ENCODE measurements around the gene BAZ2B.
"Not testable (repeated sequence)": the region's sequence is repeated elsewhere in the genome, so short reads cannot be mapped to it uniquely, and the experiment has no call there.

The BAZ2B gene

DNA sequence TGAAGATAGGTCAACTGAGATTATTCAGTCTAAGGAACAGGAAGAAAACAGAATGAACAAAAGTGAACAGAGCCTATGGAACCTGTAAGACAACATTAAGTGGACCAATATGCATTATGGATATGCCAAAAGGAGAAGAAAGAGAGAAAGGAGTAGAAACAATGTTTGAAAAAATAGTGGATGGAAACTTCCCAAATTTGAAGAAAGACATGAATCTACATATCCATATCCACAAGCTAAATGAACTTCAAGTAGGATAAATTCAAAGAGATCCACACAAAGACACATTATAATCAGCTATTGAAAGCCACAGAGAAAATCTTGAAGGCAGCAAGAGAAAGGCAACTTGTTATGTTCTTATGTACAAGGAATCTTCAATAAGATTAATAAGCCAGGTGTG lies 74.2 kb downstream of the BAZ2B start:
- no peak for DNase-seq (ENCODE audit: extremely low read depth in 1 of 2, low read depth in 1 of 2)

GRCh38 chr2:159539701-159540100 lies 76.6 kb downstream of the BAZ2B start:
- DNase-seq (ENCODE audit: extremely low read depth in 1 of 2, low read depth in 1 of 2): no peak

GRCh38 chr2:159538801-159539200 lies 77.5 kb downstream of the BAZ2B start:
- DNase-seq (ENCODE audit: extremely low read depth in 1 of 2, low read depth in 1 of 2): no peak

DNA sequence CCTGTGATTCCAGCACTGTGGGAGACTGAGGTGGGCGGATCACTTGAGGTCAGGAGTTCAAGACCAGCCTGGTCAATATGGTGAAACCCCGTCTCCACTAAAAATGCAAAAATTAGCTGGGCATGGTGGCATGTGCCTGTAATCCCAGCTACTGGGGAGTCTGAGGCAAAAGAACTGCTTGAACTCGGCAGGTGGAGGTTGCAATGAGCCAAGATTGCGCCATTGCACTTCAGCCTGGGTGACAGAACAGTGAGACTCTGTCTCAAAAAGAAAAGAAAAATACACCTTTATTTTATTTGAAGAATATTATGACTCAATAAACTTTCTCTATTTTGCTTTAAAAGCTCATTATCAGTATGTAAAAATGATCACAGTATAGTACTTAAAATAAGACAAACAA lies 81.1 kb downstream of the BAZ2B start:
- not testable (repeated sequence) for DNase-seq (ENCODE audit: extremely low read depth in 1 of 2, low read depth in 1 of 2)

DNA sequence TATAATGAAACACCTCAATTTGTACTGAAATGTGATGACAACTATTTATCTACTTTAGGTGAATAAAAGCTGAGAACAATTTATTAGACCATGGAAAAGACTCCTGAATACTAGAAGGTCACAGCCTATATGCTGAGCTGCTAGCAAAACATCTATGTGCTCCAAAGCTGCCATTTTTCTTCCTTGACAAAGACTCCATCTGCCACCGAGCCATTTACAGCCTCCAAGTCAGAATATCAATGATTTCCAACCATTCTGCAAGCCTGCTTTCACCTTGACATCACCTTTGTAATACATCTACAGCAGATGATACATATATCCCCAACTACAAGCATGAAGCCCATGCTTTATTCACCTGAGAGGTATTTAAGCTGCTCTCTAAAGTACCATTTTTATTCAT lies 84.9 kb downstream of the BAZ2B start:
- DNase-seq (ENCODE audit: extremely low read depth in 1 of 2, low read depth in 1 of 2): no peak

DNA sequence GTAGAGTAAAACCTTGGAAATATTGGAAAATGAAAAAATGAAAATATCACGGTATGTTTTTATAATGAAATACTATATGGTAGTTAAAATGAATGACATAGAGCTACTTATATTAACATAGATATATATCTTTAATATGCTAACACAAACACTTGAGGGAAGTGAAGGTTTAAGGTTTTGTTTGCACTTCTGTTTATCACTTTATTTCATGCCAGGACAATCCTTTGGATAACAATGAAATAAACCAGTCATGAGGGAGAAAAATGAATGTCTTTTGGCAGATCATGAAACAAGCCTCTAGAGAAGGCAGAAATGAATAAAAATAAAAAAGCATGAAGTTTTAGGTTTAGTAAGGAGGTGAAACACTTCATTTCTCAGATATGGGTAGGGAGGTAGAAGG lies 89.9 kb downstream of the BAZ2B start:
- DNase-seq (ENCODE audit: extremely low read depth in 1 of 2, low read depth in 1 of 2): no peak

DNA sequence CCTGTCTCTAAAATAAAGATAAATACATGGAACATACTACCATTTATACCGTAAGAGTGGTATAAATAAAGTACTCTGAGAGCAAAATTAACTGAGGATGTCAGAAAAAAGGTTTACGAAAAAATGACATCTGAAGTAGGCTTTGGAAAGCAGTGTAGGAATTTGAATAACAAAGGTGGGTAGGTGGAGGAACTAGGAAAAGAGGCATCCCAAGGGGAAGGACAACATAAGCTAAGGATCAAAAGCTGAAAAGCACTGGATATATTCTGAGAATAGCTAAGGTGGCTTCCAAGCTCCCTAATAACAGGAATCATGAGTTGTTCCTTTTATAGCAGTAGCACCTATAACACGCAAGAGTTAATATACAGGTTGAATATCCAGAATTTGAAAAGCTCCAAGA lies 91.3 kb downstream of the BAZ2B start:
- DNase-seq (ENCODE audit: extremely low read depth in 1 of 2, low read depth in 1 of 2): no peak

DNA sequence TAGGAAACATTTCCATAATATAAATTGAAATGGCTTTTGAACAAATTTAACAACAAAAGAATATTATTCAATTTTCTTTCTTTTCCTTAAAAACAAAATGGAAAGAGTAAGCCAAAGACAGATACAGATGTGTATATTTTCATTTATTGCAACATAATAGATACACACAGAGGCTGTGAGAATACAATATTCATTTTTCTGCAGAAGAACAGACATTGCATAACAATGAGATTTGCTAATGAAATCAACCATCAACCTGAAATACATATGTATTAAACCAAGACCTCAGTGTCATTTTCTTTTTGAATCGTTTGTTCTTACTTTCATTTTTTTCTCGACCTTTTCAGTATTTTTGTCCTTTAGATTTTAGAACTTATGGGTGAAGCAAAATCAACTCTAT lies 95.1 kb downstream of the BAZ2B start:
- DNase-seq (ENCODE audit: extremely low read depth in 1 of 2, low read depth in 1 of 2): no peak

DNA sequence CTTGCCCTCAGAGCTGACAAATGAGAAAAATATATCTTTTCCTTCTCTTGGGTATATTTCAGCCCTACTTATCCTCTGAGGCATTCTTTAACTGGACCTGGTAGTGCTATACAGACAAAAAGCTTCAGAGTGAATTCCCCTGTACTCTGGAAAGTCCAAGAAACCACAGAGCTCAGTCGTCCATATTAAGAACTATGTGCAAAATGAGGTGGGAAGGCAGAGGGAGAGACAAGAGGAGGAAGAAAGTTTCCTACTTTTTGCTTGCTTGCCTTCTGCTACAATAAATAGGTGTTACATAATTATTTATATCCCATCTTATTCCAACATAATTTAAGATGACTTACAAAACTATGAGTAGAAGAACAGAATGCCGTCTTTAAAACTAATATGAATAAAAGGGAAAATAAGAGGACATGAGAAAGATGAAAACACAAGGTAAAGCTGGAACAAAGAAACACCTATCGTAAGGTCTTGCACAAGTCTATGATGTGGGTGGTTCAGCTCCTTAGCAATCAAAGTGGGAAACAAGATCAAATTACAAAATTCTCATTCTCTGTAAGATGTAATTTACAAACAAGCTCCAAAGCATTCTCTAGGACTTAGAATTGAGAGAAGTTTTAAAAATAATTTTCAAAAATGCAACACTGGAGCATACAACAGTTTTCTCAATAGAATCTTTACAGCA lies 97.9 kb downstream of the BAZ2B start:
- DNase-seq (ENCODE audit: extremely low read depth in 1 of 2, low read depth in 1 of 2): no peak

DNA sequence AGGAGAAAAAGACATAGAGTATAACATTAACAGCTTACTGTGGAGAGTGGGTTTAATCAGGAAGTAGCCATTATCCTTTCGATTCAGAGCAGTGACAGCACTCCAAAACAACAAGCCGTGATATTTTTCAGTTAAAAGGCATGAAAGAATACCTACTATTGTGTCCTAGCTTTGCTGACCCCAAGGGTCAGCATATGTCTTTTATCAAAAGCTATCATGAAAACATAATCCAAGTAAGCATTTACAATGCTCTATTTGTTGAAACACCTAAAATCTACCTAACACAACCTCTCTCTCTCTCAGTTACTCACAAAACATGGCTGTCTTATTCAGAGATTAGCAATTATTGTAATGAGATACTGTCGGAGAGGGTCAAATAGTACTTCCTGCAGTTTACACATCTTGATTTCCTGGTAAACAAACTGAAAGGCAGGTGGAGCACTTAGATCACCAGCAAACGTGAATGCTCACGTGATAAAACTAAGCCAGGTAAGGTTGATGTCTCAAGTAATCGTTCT lies 100.0 kb downstream of the BAZ2B start:
- DNase-seq (ENCODE audit: extremely low read depth in 1 of 2, low read depth in 1 of 2): no peak

GRCh38 chr2:159515441-159515840 lies 100.9 kb downstream of the BAZ2B start:
- no peak for DNase-seq (ENCODE audit: extremely low read depth in 1 of 2, low read depth in 1 of 2)

GRCh38 chr2:159513745-159514144 lies 102.6 kb downstream of the BAZ2B start:
- DNase-seq (ENCODE audit: extremely low read depth in 1 of 2, low read depth in 1 of 2): no peak

DNA sequence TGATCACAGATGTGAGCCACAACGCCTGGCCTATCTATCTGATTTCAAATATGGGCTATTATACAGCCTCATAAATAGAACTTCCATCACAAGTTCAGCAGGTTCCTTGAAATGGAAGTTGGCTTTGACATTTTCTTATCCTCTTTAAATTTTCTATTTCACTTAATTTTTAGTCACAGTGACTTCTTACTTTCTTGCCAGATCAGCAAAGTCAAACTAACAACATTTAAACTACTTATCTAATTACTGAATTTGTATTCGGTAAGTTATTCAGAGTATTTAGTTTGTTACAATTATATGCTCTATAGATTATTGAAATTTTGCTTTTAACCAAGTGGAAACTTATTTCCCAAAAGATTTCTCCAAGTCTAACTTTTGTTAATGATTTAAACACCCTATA lies 108.2 kb downstream of the BAZ2B start:
- no peak for DNase-seq (ENCODE audit: extremely low read depth in 1 of 2, low read depth in 1 of 2)

- no peak for DNase-seq (ENCODE audit: extremely low read depth in 1 of 2, low read depth in 1 of 2)
Observed at GRCh38 chr2:159506764-159507440, 109.4 kb downstream of the BAZ2B start.

- DNase-seq (ENCODE audit: extremely low read depth in 1 of 2, low read depth in 1 of 2): no peak
Observed at GRCh38 chr2:159506202-159506601, 110.1 kb downstream of the BAZ2B start.

GRCh38 chr2:159505196-159505595 lies 111.2 kb downstream of the BAZ2B start:
- DNase-seq (ENCODE audit: extremely low read depth in 1 of 2, low read depth in 1 of 2): no peak

DNA sequence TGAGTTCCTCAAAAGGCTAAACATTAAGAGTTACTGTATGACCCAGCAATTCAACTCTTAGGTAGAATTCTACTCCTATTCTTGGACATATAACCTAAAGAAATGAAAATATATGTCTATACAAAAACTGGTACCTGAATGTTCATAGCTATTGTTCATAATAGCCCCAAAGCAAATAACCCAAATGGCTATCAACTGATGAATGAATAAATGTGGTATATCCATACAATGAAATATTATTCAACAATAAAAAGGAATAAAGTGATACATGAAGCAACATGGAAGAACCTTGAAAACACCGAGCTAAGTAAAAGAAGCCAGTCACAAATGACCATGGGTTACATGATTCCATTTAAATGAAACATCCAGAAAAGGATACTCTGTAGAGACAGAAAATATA lies 114.6 kb downstream of the BAZ2B start:
- DNase-seq (ENCODE audit: extremely low read depth in 1 of 2, low read depth in 1 of 2): no peak

GRCh38 chr2:159497847-159498246 lies 118.5 kb downstream of the BAZ2B start:
- DNase-seq (ENCODE audit: extremely low read depth in 1 of 2, low read depth in 1 of 2): no peak

DNA sequence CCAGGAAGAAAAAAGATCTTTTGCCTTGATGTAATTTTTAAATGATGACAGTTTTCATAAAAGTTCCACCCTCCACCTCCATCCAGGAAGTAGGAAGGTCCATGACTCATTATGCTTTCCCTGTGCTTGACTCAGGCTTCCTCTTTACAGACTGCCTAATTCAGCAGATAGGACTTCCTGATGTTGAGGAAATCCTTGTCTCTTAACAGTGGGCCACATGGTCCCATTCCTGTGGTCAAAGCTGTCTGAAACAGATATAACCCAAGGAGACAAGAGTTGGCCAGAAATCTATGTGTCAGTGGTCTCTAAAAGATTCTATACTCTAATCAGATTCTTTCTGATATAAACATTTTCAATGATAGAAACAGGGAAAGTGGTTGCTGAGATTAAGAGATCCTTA lies 119.1 kb downstream of the BAZ2B start:
- DNase-seq (ENCODE audit: extremely low read depth in 1 of 2, low read depth in 1 of 2): no peak

DNA sequence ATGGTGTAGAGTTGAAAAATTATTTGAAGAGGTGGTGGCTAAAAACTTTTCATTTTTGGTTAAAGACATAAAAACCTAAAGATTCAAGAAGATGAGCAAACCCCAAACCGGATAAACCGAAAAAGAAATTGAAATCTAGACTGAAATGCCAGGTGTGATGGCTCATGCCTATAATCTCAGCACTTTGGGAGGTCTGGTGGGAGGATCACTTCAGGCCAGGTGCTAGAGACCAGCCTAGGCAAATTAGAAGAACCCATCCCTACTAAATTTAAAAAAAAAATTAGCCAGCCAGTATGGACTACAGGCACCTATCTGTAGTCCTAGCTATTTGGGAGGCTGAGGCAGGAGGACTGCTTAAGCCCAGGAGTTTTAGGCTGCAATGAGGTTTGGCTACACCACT lies 126.9 kb downstream of the BAZ2B start:
- DNase-seq (ENCODE audit: extremely low read depth in 1 of 2, low read depth in 1 of 2): no peak

DNA sequence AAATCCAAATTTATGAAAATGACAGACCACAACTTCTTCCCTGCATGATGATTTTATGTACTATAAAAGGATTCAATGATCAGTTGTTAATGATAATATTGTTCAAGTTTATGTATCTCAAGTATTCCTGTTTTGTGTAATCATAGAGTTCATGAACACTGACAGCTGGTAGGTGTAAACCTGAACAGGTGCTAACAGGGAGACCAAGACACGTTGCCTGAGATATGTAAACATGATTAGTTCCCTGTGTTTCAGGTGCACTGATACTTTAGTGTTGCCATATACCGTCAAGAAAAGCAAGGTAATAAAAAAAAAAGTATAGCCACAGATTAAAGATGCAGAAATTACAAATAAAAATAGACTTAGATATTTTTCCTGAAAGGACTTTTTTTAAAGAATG lies 131.8 kb downstream of the BAZ2B start:
- no peak for DNase-seq (ENCODE audit: extremely low read depth in 1 of 2, low read depth in 1 of 2)

- no peak for DNase-seq (ENCODE audit: extremely low read depth in 1 of 2, low read depth in 1 of 2)
Observed at GRCh38 chr2:159476329-159476728, 140.0 kb downstream of the BAZ2B start.

DNA sequence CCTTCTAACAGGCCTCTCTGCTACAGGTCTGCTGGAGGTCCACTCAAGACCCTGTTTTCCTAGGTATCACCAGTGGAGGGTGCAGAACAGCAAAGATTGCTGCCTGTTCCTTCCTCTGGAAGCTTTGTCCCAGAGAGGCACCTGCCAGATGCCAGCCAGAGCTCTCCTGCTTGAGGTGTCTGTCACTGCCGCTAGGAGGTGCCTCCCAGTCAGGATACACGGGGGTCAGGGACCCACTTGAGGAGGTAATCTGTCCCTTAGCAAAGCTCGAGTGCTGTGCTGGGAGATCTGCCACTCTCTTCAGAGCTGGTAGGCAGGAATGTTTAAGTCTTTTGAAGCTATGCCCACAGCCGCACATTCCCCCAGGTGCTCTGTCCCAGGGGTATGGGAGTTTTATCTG lies 140.6 kb downstream of the BAZ2B start:
- no peak for DNase-seq (ENCODE audit: extremely low read depth in 1 of 2, low read depth in 1 of 2)
